ENCODE data around the gene LANCL3.

DNA sequence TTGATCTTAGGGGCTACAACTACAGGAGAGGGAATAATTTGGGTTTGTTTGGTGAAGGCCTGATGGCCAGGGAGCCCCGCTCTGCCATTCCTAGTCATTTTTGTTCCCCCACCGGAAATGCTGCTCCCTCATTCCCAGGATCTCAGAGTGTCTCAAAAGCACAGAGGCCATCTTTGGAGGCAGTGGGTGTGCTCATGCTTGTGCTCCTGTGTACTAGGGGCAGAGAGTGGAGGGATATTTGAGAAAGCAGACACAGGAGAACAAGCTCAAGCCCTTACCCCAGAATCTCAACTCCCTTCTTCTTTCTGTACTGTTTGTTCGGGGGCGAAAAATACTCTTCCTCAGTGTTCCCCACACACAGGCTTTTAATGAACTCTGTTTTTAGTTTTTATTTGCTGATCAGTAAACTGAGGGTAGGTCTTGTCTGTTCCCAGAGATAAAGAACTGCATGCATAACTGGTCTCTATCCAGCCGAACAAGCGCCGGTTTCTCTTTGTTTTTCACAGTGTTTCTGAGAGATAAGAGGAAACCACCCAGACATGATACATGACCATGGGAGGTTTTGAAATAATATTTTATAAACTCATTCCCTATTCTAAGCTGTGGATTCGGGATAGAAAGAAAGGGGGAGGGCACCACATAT, 81.2 kb downstream of the LANCL3 start:
- TF ChIP-seq, protein P1, sequence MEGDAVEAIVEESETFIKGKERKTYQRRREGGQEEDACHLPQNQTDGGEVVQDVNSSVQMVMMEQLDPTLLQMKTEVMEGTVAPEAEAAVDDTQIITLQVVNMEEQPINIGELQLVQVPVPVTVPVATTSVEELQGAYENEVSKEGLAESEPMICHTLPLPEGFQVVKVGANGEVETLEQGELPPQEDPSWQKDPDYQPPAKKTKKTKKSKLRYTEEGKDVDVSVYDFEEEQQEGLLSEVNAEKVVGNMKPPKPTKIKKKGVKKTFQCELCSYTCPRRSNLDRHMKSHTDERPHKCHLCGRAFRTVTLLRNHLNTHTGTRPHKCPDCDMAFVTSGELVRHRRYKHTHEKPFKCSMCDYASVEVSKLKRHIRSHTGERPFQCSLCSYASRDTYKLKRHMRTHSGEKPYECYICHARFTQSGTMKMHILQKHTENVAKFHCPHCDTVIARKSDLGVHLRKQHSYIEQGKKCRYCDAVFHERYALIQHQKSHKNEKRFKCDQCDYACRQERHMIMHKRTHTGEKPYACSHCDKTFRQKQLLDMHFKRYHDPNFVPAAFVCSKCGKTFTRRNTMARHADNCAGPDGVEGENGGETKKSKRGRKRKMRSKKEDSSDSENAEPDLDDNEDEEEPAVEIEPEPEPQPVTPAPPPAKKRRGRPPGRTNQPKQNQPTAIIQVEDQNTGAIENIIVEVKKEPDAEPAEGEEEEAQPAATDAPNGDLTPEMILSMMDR (IDR thresholded peaks at IDR 0.05 in 4 of 5, conservative IDR thresholded peaks at IDR 0.05 in 1 of 5): no peak
- no peak for TF ChIP-seq POLR2A (IDR thresholded peaks at IDR 0.05)
